ENCODE data around the gene ZBTB20.

The ZBTB20 gene

DNA sequence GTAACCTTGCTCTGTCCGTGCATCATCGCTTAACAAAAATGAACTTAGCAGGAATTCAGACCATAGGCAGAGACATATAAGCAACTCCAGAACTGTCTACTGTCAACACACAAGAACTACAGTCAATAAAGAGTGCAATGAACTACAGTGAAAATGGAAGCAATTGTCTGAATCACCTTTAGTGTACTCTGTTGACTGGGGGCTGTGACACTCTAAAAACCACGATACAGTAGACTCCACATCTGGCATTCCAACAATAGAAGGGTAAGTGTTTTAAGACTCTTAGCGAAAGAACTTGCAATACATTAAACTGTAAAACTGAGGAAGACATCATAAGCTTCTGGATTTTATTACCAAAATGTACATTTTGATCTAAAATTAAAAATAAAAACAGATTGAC lies 347.3 kb downstream of the ZBTB20 start:
- Histone ChIP-seq H3K4me1 (ENCODE audit: control insufficient read depth, insufficient read depth, low read length) (peaks cover 9% of the 10 kb centered on the region), H3K4me3 (ENCODE audit: insufficient read depth, low read depth, low read length) (no peak overlapping the region), H3K27me3 (ENCODE audit: control insufficient read depth, insufficient read depth, low read length, poor library complexity, severe bottlenecking) (no peaks in the 10 kb centered on the region), H3K36me3 (ENCODE audit: control insufficient read depth, insufficient read depth, low read length) (no peaks in the 10 kb centered on the region), H3K27ac (ENCODE audit: insufficient read depth, low read depth, low read length, poor library complexity, severe bottlenecking) (no peak overlapping the region), H3K9me3 (ENCODE audit: control insufficient read depth, low read length) (no peaks in the 10 kb centered on the region)
- WGBS, 2 experiments = 96 to 100% methylated on average over 3 to 4 of the region's 4 CpGs

DNA sequence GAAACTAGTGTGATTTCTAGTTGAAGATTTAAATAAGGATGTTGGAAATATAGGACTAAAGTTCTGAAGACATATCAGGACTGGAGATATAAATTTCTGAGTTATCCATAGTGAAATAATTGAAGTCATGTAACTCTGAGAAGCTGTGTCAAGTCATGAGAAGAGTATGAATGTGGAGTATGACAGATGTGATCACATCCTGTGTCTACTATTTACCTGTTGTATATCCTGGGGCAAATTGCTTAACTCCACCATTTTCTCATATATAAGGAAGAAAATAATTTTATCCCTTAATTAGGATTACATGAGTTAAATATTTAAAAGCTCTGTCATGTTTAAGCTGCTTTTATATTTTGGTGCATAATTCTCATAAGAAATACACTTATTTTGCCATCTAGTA lies 350.3 kb downstream of the ZBTB20 start:
- Histone ChIP-seq H3K27me3 (ENCODE audit: control insufficient read depth, insufficient read depth, low read length, poor library complexity, severe bottlenecking) (no peaks in the 10 kb centered on the region), H3K4me1 (ENCODE audit: control insufficient read depth, insufficient read depth, low read length) (peaks cover 7% of the 10 kb centered on the region), H3K27ac (ENCODE audit: insufficient read depth, low read depth, low read length, poor library complexity, severe bottlenecking) (no peak overlapping the region), H3K4me3 (ENCODE audit: insufficient read depth, low read depth, low read length) (no peak overlapping the region), H3K9me3 (ENCODE audit: control insufficient read depth, low read length) (no peaks in the 10 kb centered on the region), H3K36me3 (ENCODE audit: control insufficient read depth, insufficient read depth, low read length) (no peaks in the 10 kb centered on the region)

DNA sequence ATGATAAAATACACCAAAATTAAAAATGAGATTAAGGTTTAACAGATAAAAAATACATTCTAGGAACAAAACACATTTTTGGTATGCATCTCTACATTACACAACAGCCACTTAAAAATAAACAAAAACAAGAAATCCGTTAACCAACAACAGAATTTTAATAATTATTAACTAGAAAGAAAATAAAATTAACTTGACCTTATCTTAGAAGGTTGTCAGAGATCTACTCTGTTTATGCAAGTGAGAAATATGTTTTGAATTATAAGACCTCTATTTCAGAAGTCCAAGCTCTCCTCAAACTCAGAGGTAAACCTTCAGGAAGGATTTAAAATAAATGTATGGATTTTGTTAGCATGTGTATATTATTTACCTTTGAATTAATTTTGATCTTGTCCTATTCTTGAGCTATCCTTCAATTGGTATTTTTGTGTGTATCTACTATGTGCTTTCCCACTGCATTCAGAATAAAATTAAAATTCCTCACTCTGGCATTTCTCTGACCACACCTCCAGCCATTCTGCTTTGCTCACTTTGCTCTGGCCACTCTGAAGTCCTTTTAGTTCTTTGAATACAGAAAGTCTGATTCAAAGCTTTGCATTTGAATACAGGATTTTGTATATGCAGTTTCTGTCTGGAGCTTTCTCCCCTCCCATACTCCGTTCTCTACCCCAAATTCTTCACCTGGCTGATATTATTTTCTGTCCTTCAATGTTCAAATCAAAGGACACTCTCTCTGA lies 352.0 kb downstream of the ZBTB20 start:
- Histone ChIP-seq H3K4me1 (ENCODE audit: control insufficient read depth, insufficient read depth, low read length) (peaks cover 5% of the 10 kb centered on the region), H3K27me3 (ENCODE audit: control insufficient read depth, insufficient read depth, low read length, poor library complexity, severe bottlenecking) (no peaks in the 10 kb centered on the region), H3K36me3 (ENCODE audit: control insufficient read depth, insufficient read depth, low read length) (no peaks in the 10 kb centered on the region), H3K27ac (ENCODE audit: insufficient read depth, low read depth, low read length, poor library complexity, severe bottlenecking) (no peak overlapping the region), H3K4me3 (ENCODE audit: insufficient read depth, low read depth, low read length) (no peak overlapping the region), H3K9me3 (ENCODE audit: control insufficient read depth, low read length) (no peaks in the 10 kb centered on the region)
- 28 to 60% methylated on average over 1 of the region's 2 CpGs for WGBS, 2 experiments

DNA sequence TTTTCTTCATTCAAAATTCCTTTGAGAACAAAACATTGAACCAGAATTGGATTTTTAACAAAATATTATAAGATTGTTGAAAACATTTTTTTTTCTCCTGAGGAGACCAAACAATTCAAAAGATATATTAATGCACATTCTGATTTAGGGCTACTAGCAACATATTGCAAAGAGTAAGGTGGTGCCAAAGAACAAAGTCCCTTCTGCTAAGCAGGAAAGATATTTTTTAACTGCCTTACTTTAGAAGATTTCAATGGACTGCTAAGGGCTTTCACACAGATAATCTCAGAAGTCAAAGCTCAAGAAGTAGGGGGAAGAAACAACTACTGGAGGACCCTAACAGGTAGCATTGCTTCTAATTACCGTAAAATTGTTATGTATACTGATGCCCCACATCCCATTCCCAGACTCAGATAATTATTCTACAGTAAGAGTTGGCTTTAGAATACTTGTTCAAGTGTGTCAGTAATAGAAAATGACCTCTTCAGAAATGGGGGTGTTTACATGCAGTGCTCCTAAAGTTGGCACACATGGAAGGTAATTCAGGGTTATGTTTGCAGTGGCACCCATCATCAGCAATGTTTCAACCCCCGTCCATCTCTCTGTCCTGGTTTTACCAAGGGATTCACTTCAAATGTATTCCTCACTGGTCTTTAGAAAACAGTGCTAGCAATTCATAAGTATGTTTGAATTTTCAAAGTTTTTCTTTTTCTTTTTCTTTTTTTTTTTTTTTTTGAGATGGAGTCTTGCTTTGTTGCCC lies 354.7 kb downstream of the ZBTB20 start:
- 83 to 100% methylated on average over 1 to 2 of the region's 2 CpGs for WGBS, 2 experiments
- peaks cover 5% of the 10 kb centered on the region for H3K4me1 ChIP-seq (ENCODE audit: control insufficient read depth, insufficient read depth, low read length)

DNA sequence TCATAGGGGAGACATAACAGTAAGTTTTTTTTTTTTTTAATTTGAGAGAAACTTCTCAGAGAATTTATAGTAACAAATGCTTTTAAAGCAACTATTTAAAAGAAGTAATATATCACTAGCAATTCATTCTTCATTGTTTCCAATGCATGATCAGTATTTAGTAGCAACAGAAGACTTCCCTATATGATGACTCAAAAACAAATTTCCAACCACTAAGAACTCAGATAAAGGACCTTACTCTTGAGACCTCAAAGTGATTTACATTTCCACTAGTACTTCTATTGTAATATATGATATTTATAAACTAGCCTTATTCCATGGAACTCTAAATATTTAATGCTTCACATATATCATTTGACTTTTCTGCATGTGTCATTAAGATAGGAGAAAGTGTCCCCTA lies 356.3 kb downstream of the ZBTB20 start:
- peaks cover 5% of the 10 kb centered on the region for H3K4me1 ChIP-seq (ENCODE audit: control insufficient read depth, insufficient read depth, low read length)
- H3K36me3 ChIP-seq (ENCODE audit: control insufficient read depth, insufficient read depth, low read length) = no peaks in the 10 kb centered on the region
- no peak overlapping the region for H3K4me3 ChIP-seq (ENCODE audit: insufficient read depth, low read depth, low read length)
- H3K27me3 ChIP-seq (ENCODE audit: control insufficient read depth, insufficient read depth, low read length, poor library complexity, severe bottlenecking) = no peaks in the 10 kb centered on the region
- H3K27ac ChIP-seq (ENCODE audit: insufficient read depth, low read depth, low read length, poor library complexity, severe bottlenecking) = no peak overlapping the region
- H3K9me3 ChIP-seq (ENCODE audit: control insufficient read depth, low read length) = no peaks in the 10 kb centered on the region

More for the DNA sequence above, 354.7 kb downstream of the ZBTB20 start:
- Histone ChIP-seq H3K4me3 (ENCODE audit: insufficient read depth, low read depth, low read length) (no peak overlapping the region), H3K36me3 (ENCODE audit: control insufficient read depth, insufficient read depth, low read length) (no peaks in the 10 kb centered on the region), H3K27ac (ENCODE audit: insufficient read depth, low read depth, low read length, poor library complexity, severe bottlenecking) (no peak overlapping the region), H3K9me3 (ENCODE audit: control insufficient read depth, low read length) (no peaks in the 10 kb centered on the region), H3K27me3 (ENCODE audit: control insufficient read depth, insufficient read depth, low read length, poor library complexity, severe bottlenecking) (no peaks in the 10 kb centered on the region)

DNA sequence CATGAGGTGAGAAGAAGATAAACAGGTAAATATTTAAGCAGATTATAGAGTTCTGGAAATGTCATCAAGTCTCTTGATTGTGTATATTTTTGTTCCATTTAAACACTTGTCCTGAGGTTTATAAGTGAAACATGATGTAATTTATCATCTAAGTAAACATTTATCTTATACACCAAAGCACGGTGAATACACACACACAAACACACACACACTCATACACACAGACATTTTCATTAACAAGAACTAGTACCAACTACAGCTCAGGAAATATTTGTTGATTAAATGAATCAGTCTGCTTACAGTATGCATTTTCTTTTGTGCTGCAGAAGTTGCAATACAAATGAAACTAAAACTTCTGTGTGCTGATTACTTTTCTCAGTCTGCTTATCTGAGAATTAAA lies 357.3 kb downstream of the ZBTB20 start:
- no peaks in the 10 kb centered on the region for H3K36me3 ChIP-seq (ENCODE audit: control insufficient read depth, insufficient read depth, low read length)
- H3K9me3 ChIP-seq (ENCODE audit: control insufficient read depth, low read length) = no peaks in the 10 kb centered on the region
- no peak overlapping the region for H3K4me3 ChIP-seq (ENCODE audit: insufficient read depth, low read depth, low read length)
- H3K4me1 ChIP-seq (ENCODE audit: control insufficient read depth, insufficient read depth, low read length) = peaks cover 5% of the 10 kb centered on the region
- H3K27me3 ChIP-seq (ENCODE audit: control insufficient read depth, insufficient read depth, low read length, poor library complexity, severe bottlenecking) = no peaks in the 10 kb centered on the region
- WGBS, 2 experiments = 89 to 100% methylated on average over 1 of the region's 1 CpG
- no peak overlapping the region for H3K27ac ChIP-seq (ENCODE audit: insufficient read depth, low read depth, low read length, poor library complexity, severe bottlenecking)

DNA sequence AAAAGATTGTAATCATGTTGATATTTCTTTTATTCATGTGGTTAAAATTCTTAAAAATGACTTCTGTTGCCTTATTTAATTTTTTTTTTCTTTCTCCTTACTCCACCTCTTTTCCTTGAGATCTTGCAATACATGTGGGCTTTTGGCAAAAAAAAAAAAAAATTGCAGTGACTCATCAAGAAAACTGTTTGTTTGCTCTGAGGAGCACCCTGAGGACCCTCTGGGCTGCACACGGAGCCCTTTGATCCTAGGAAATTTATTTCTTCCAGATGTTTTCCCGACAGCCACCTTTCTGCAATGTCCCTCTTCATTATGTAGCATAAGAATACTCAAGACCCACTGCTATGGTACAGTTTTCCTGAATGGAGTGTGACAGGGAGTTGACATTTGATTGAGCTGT lies 371.7 kb downstream of the ZBTB20 start:
- no peaks in the 10 kb centered on the region for H3K27me3 ChIP-seq (ENCODE audit: control insufficient read depth, insufficient read depth, low read length, poor library complexity, severe bottlenecking)
- no peaks in the 10 kb centered on the region for H3K9me3 ChIP-seq (ENCODE audit: control insufficient read depth, low read length)
- no peak overlapping the region for H3K4me3 ChIP-seq (ENCODE audit: insufficient read depth, low read depth, low read length)
- H3K36me3 ChIP-seq (ENCODE audit: control insufficient read depth, insufficient read depth, low read length) = no peaks in the 10 kb centered on the region
- WGBS, 2 experiments = 84 to 98% methylated on average over 2 of the region's 2 CpGs
- H3K27ac ChIP-seq (ENCODE audit: insufficient read depth, low read depth, low read length, poor library complexity, severe bottlenecking) = no peak overlapping the region
- H3K4me1 ChIP-seq (ENCODE audit: control insufficient read depth, insufficient read depth, low read length) = no peaks in the 10 kb centered on the region

DNA sequence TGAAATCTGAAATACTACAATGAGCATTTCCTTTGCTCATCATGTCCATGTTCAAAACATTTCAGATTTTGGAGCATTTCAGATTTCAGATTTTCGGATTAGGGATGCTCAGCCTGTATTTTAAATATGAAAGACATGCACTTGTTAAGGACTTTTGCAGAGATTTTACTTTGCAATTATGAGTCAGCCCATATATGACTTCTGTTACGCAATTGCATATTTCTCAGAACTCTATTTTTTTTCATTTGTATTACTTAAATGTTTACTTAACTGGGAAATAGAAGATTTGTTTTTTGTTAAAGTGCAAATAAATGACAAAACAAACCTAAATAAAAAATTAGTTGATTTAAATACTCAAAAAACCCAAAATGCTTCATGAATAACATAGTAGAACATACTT lies 376.2 kb downstream of the ZBTB20 start:
- 78 to 83% methylated on average over 1 of the region's 2 CpGs for WGBS, 2 experiments
- no peaks in the 10 kb centered on the region for H3K36me3 ChIP-seq (ENCODE audit: control insufficient read depth, insufficient read depth, low read length)

DNA sequence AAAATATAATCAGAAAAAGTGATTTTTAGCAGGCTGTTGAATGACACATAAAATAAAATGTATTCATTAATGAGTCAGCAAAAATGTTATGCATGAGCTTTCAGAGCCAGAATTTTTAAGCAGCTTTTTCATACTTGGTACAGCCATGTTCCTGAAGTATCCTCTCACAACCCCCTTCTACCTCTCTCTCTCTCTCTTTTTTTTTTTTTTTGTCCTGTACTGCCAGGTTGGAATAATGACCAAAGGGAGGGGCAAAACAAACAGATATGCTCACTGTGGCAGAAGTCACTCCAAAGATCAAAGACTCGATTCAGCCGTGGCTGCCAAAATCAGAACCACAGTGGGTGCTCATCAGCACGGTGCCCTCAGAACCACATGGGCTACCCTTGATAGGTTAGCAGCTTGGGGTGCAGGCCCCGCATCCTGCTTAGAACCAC lies 383.0 kb downstream of the ZBTB20 start:
- Histone ChIP-seq H3K36me3 (ENCODE audit: control insufficient read depth, insufficient read depth, low read length) (no peaks in the 10 kb centered on the region), H3K4me1 (ENCODE audit: control insufficient read depth, insufficient read depth, low read length) (no peaks in the 10 kb centered on the region), H3K4me3 (ENCODE audit: insufficient read depth, low read depth, low read length) (no peak overlapping the region), H3K9me3 (ENCODE audit: control insufficient read depth, low read length) (no peaks in the 10 kb centered on the region), H3K27ac (ENCODE audit: insufficient read depth, low read depth, low read length, poor library complexity, severe bottlenecking) (no peak overlapping the region), H3K27me3 (ENCODE audit: control insufficient read depth, insufficient read depth, low read length, poor library complexity, severe bottlenecking) (no peaks in the 10 kb centered on the region)
- WGBS, 2 experiments = 64 to 65% methylated on average over 4 of the region's 4 CpGs

More for the DNA sequence above, 376.2 kb downstream of the ZBTB20 start:
- Histone ChIP-seq H3K4me1 (ENCODE audit: control insufficient read depth, insufficient read depth, low read length) (no peaks in the 10 kb centered on the region), H3K9me3 (ENCODE audit: control insufficient read depth, low read length) (no peaks in the 10 kb centered on the region), H3K27ac (ENCODE audit: insufficient read depth, low read depth, low read length, poor library complexity, severe bottlenecking) (no peak overlapping the region), H3K27me3 (ENCODE audit: control insufficient read depth, insufficient read depth, low read length, poor library complexity, severe bottlenecking) (no peaks in the 10 kb centered on the region), H3K4me3 (ENCODE audit: insufficient read depth, low read depth, low read length) (no peak overlapping the region)

DNA sequence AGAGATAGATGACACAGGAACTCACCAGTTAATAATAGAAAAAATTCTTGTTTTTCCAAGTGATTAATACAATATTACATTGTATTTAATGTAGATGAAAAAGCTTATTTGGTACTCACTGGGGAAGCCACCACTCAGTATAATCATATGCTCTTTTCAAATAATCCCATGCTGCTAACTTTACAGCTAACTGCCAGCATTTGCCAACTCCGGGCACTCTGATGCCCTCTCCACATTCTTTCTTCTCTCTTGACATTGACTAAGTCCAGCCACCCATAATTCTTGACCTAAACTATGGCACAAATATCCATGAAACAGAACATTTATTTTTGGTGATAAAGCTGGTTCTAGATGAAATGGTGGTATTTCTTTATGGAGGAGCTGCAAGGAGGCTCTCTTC lies 384.9 kb downstream of the ZBTB20 start:
- no peak overlapping the region for H3K27ac ChIP-seq (ENCODE audit: insufficient read depth, low read depth, low read length, poor library complexity, severe bottlenecking)
- H3K36me3 ChIP-seq (ENCODE audit: control insufficient read depth, insufficient read depth, low read length) = no peaks in the 10 kb centered on the region
- H3K4me1 ChIP-seq (ENCODE audit: control insufficient read depth, insufficient read depth, low read length) = no peaks in the 10 kb centered on the region
- 91 to 94% methylated on average over 1 of the region's 1 CpG for whole genome bisulfite sequencing, 2 experiments
- H3K4me3 ChIP-seq (ENCODE audit: insufficient read depth, low read depth, low read length) = no peak overlapping the region
- H3K27me3 ChIP-seq (ENCODE audit: control insufficient read depth, insufficient read depth, low read length, poor library complexity, severe bottlenecking) = no peaks in the 10 kb centered on the region
- H3K9me3 ChIP-seq (ENCODE audit: control insufficient read depth, low read length) = no peaks in the 10 kb centered on the region
